Glutamatergic neuron (in vitro differentiated cells): ENCODE measurements around the gene ESRRA. TPM values are rescaled to one million over a fixed set of nuclear protein-coding genes. Genes with fewer than 3 reads are reported as not detected.

Source experiments
- DNase-seq: peaks from one replicate; pipeline ENCODE4 v3.0.0; 2022
- H3K27ac Mint-ChIP-seq: one replicate; pipeline ENCODE4 v1.8.0; 2020; ENCODE audit warnings: mild to moderate bottlenecking, mixed read lengths, inconsistent platforms; ENCODE audit not compliant: unreplicated experiment
- H3K27me3 Mint-ChIP-seq: one replicate; pipeline ENCODE4 v1.8.0; 2020; ENCODE audit warnings: mild to moderate bottlenecking, moderate library complexity, mixed read lengths, inconsistent platforms; ENCODE audit not compliant: unreplicated experiment
- H3K36me3 Mint-ChIP-seq: one replicate; pipeline ENCODE4 v1.8.0; 2020; ENCODE audit warnings: mild to moderate bottlenecking, mixed read lengths, inconsistent platforms; ENCODE audit not compliant: unreplicated experiment
- H3K4me1 Mint-ChIP-seq: one replicate; pipeline ENCODE4 v1.8.0; 2020; ENCODE audit warnings: mild to moderate bottlenecking, low read depth, mixed read lengths, inconsistent platforms; ENCODE audit not compliant: unreplicated experiment
- H3K4me3 Mint-ChIP-seq: one replicate; pipeline ENCODE4 v1.8.0; 2020; ENCODE audit warnings: mild to moderate bottlenecking, mixed read lengths, inconsistent platforms; ENCODE audit not compliant: unreplicated experiment
- H3K9me3 Mint-ChIP-seq: one replicate; pipeline ENCODE4 v1.8.0; 2020; ENCODE audit warnings: mild to moderate bottlenecking, moderate library complexity, mixed read lengths, inconsistent platforms; ENCODE audit not compliant: unreplicated experiment
- CTCF ChIP-seq: fragments of 200-600 bp; sonication (generic); IDR thresholded peaks from one replicate; pipeline ENCODE4 v1.5.0; 2021; ENCODE audit not compliant: partially characterized antibody, unreplicated experiment
- total RNA-seq: library from RNA; stranded (reverse); fragmentation: NEBNext Ultra II Directional; extraction: Animal tissue kit (Norgen Biotek cat#: 25700); gene quantifications from one replicate; pipeline ENCODE4 v1.2.1, GENCODE V29; 2021; ENCODE audit not compliant: unreplicated experiment

The ESRRA gene
- total RNA-seq, 1 donor from 2014 or later: 69.9 TPM

- no peaks in the 10 kb centered on the region for H3K36me3 Mint-ChIP-seq
- peaks cover 11% of the 10 kb centered on the region for H3K27me3 Mint-ChIP-seq
- no peak for TF ChIP-seq CTCF
- no peak within 1 kb of the TSS for H3K27ac Mint-ChIP-seq
- no peak for DNase-seq
- H3K9me3 Mint-ChIP-seq: peaks cover 2% of the 10 kb centered on the region
- H3K4me1 Mint-ChIP-seq: peaks cover 6% of the 10 kb centered on the region
- peak within 1 kb of the TSS; percentile 81 for H3K4me3 Mint-ChIP-seq
These were observed 53.8 kb downstream of the ESRRA start, which contains the start of gene RPS6KA4 for GRCh38 chr11:64358907-64359711. RPS6KA4 (plus strand) TSS chr11:64359162; CDS start chr11:64359236, 74 bp downstream.

GRCh38 chr11:64359712-64360445 lies 54.6 kb downstream of the ESRRA start:
- DNase-seq: no peak
- peak overlapping the region; percentile 81 for H3K4me3 Mint-ChIP-seq

GRCh38 chr11:64360448-64360921 lies 55.2 kb downstream of the ESRRA start:
- H3K4me1 Mint-ChIP-seq: peaks cover 6% of the 10 kb centered on the region
- H3K4me3 Mint-ChIP-seq: no peak overlapping the region

More at GRCh38 chr11:64359712-64360445, 54.6 kb downstream of the ESRRA start:
- TF ChIP-seq CTCF: no peak
- H3K4me1 Mint-ChIP-seq: peaks cover 6% of the 10 kb centered on the region
- H3K27ac Mint-ChIP-seq: no peak overlapping the region
- H3K9me3 Mint-ChIP-seq: peaks cover 2% of the 10 kb centered on the region
- no peaks in the 10 kb centered on the region for H3K36me3 Mint-ChIP-seq
- peaks cover 11% of the 10 kb centered on the region for H3K27me3 Mint-ChIP-seq

GRCh38 chr11:64361659-64362058 lies 56.3 kb downstream of the ESRRA start:
- H3K27me3 Mint-ChIP-seq: peaks cover 10% of the 10 kb centered on the region
- peaks cover 3% of the 10 kb centered on the region for H3K4me1 Mint-ChIP-seq
- no peak for TF ChIP-seq CTCF
- peaks cover 1% of the 10 kb centered on the region for H3K9me3 Mint-ChIP-seq
- no peak overlapping the region for H3K4me3 Mint-ChIP-seq
- peaks cover 3% of the 10 kb centered on the region for H3K36me3 Mint-ChIP-seq
- H3K27ac Mint-ChIP-seq: no peak overlapping the region
- DNase-seq: no peak

More at GRCh38 chr11:64360448-64360921, 55.2 kb downstream of the ESRRA start:
- H3K36me3 Mint-ChIP-seq: no peaks in the 10 kb centered on the region
- peaks cover 2% of the 10 kb centered on the region for H3K9me3 Mint-ChIP-seq
- TF ChIP-seq CTCF: no peak
- no peak for DNase-seq
- H3K27me3 Mint-ChIP-seq: peaks cover 11% of the 10 kb centered on the region
- no peak overlapping the region for H3K27ac Mint-ChIP-seq
